PC-9 (cell line): ENCODE data around the gene IL22RA2. TPM values are rescaled to one million over a fixed set of nuclear protein-coding genes. Genes with fewer than 3 reads are reported as not detected.
"Not testable (repeated sequence)": the region's sequence is repeated elsewhere in the genome, so short reads cannot be mapped to it uniquely, and the experiment has no call there.

Source experiments
- BruUV-seq: library from RNA; stranded (reverse); fragments of 400-500 nt; replicated peaks from 2 replicates; lab custom pipeline; 2021; lab: Mats Ljungman, UMichigan
- CTCF ChIA-PET: fragments of 300-600 bp; sonication (Branson Sonifier 250); formaldehyde crosslinking; loops from one replicate; lab custom pipeline; 2022; ENCODE audit warnings: antibody characterized with exemption; lab: Charles Lee
- POLR2A ChIA-PET: fragments of 300-600 bp; sonication (Branson Sonifier 250); formaldehyde crosslinking; loops from one replicate; lab custom pipeline; 2022; ENCODE audit warnings: antibody characterized with exemption; ENCODE audit not compliant: unreplicated experiment; lab: Charles Lee
- DNase-seq, 2 experiments: peaks; one replicate each; pipeline versions ENCODE4 v3.0.0 to v3.0.0-alpha.2; 2015 to 2022; ENCODE audit warnings: mixed read lengths in 1 of 2
- H2AFZ ChIP-seq: fragments of 200-600 bp; sonication (generic); 2 replicates; pipeline ENCODE4 v1.8.1; 2017; ENCODE audit warnings: antibody characterized with exemption
- H3F3A ChIP-seq: fragments of 200-600 bp; sonication (generic); 2 replicates; pipeline ENCODE4 v1.8.1; 2017; ENCODE audit warnings: antibody characterized with exemption, mild to moderate bottlenecking, low read depth; ENCODE audit not compliant: insufficient read depth
- H3K27ac ChIP-seq: fragments of 200-600 bp; sonication (generic); 2 replicates; pipeline ENCODE4 v1.6.1; 2016; ENCODE audit warnings: mixed run types
- H3K27me3 ChIP-seq: fragments of 200-600 bp; sonication (generic); 2 replicates; pipeline ENCODE4 v1.6.1; 2016; ENCODE audit warnings: low read depth, mixed run types; ENCODE audit not compliant: insufficient read depth
- H3K36me3 ChIP-seq: fragments of 200-600 bp; sonication (generic); 2 replicates; pipeline ENCODE4 v1.6.1; 2016; ENCODE audit warnings: low read depth, mixed run types
- H3K4me1 ChIP-seq: fragments of 200-600 bp; sonication (generic); replicated peaks from 2 replicates; pipeline ENCODE4 v1.6.1; 2016; ENCODE audit warnings: mixed run types; ENCODE audit not compliant: insufficient read depth
- H3K4me2 ChIP-seq: fragments of 200-600 bp; sonication (generic); 2 replicates; pipeline ENCODE4 v1.6.1; 2017; ENCODE audit warnings: mixed run types
- H3K4me3 ChIP-seq: fragments of 200-600 bp; sonication (generic); 2 replicates; pipeline ENCODE4 v1.6.1; 2016; ENCODE audit warnings: mixed run types
- H3K79me2 ChIP-seq: fragments of 200-600 bp; sonication (generic); 2 replicates; pipeline ENCODE4 v1.6.1; 2017; ENCODE audit warnings: low read depth, mixed run types
- H3K9me2 ChIP-seq: fragments of 200-600 bp; sonication (generic); 2 replicates; pipeline ENCODE4 v1.8.1; 2017; ENCODE audit warnings: mild to moderate bottlenecking; ENCODE audit not compliant: insufficient read depth
- H3K9me3 ChIP-seq: fragments of 200-600 bp; sonication (generic); 2 replicates; pipeline ENCODE4 v1.8.1; 2016; ENCODE audit warnings: low read depth; ENCODE audit not compliant: insufficient read depth
- H4K20me1 ChIP-seq: fragments of 200-600 bp; sonication (generic); 2 replicates; pipeline ENCODE4 v1.8.1; 2017; ENCODE audit not compliant: insufficient read depth
- EZH2 ChIP-seq: fragments of 200-600 bp; sonication (generic); IDR thresholded peaks from 2 replicates; pipeline ENCODE4 v1.8.0; 2017; ENCODE audit warnings: antibody characterized with exemption, low read depth
- intact Hi-C: fragments of 100-400 bp; cut with micrococcal nuclease; formaldehyde crosslinking; loops from one replicate; pipeline ENCODE4 v1.10.0; 2022; ENCODE audit not compliant: unreplicated experiment
- total RNA-seq: library from RNA; stranded (reverse); gene quantifications from 2 replicates; pipeline ENCODE4 v1.2.3, GENCODE V29; 2021
- TF ChIP-seq, protein P1 (sequence below): fragments of 200-600 bp; sonication (generic); conservative IDR thresholded peaks from 2 replicates; pipeline ENCODE4 v1.6.1; 2017; ENCODE audit warnings: mixed run types, antibody characterized with exemption, mild to moderate bottlenecking, moderate library complexity

Gene IL22RA2
- total RNA-seq, 1 experiment from 2014 or later = not detected

DNA sequence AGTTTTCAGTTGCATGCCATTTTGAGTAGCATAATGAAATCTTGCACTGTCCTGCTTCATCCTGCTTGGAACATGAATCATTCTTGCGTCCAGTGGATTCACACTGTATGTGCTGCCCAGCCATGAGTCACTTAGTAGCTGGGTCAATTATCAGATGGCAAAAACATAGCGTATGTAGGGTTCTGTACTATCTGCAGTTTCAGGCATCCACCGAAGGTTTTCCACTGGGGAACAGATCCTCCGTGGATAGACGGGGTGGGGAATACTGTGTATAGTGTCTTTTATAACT lies 61.4 kb downstream of the IL22RA2 start:
- ChIA-PET POLR2A (no interaction called here), CTCF (no interaction called here)
- Histone ChIP-seq H3K4me3 (no peak overlapping the region), H3K4me1 (no peaks in the 10 kb centered on the region), H4K20me1 (no peaks in the 10 kb centered on the region), H3K79me2 (no peaks in the 10 kb centered on the region), H3K27me3 (no peaks in the 10 kb centered on the region), H3K9me3 (no peaks in the 10 kb centered on the region; the same call in 1 of the 2 replicates), H3K4me2 (no peak overlapping the region), H3K27ac (no peak overlapping the region), H3K9me2 (no peaks in the 10 kb centered on the region), H2AFZ (no peak overlapping the region), H3F3A (0 out of 2 replicates have a peak, but pooled peaks cover 3% of the 10 kb centered on the region), H3K36me3 (no peaks in the 10 kb centered on the region)
- intact Hi-C loops = no loop called here
- TF ChIP-seq, protein P1, sequence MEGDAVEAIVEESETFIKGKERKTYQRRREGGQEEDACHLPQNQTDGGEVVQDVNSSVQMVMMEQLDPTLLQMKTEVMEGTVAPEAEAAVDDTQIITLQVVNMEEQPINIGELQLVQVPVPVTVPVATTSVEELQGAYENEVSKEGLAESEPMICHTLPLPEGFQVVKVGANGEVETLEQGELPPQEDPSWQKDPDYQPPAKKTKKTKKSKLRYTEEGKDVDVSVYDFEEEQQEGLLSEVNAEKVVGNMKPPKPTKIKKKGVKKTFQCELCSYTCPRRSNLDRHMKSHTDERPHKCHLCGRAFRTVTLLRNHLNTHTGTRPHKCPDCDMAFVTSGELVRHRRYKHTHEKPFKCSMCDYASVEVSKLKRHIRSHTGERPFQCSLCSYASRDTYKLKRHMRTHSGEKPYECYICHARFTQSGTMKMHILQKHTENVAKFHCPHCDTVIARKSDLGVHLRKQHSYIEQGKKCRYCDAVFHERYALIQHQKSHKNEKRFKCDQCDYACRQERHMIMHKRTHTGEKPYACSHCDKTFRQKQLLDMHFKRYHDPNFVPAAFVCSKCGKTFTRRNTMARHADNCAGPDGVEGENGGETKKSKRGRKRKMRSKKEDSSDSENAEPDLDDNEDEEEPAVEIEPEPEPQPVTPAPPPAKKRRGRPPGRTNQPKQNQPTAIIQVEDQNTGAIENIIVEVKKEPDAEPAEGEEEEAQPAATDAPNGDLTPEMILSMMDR = no peak
- TF ChIP-seq EZH2 = no peak
- BruUV-seq = no TSS peak
- no peak for DNase-seq

DNA sequence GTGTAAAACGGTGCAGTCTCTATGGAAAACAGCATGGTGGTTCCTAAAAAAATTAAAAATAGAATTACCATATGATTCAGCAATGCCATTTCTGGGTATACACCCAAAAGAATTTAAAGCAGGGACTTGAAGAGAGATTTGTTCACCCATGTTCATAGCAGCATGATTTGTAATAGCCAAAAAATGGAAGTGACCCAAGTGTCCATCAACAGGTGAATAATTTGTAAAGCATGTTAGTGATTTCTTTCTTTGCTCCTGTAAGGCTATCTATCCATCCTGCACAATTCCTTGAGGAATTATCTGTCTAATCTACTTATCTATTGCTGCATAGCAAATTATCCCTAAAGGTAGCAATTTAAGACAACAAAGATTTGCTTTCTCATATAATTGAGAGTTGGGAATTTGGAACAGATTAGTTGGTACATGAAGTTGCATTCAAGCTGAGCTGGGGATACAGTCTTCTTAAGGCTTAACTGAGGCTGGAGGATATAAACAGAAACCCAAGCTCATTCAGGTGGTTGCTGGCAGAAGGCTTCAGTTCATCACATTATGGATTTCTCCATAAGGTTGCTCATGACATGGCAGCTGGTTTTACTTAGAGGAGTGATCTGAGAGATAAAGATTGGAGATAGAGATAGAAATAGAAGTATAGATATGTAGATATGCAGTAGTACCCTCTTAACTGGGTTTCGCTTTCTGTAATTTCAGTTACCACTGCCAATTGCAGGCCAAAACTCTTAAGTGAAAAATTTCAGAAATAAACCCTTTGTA lies 62.0 kb downstream of the IL22RA2 start:
- no peak overlapping the region for H3K4me3 ChIP-seq
- TF ChIP-seq EZH2 = no peak
- TF ChIP-seq, protein P1 = no peak
- H3K4me1 ChIP-seq = no peaks in the 10 kb centered on the region
- ChIA-PET CTCF (no interaction called here), POLR2A (no interaction called here)
- no peak overlapping the region for H2AFZ ChIP-seq
- H3K36me3 ChIP-seq = no peaks in the 10 kb centered on the region
- H3K9me2 ChIP-seq = no peaks in the 10 kb centered on the region
- no peak for DNase-seq
- intact Hi-C loops = no loop called here
- H3K79me2 ChIP-seq = no peaks in the 10 kb centered on the region
- no peak overlapping the region for H3K4me2 ChIP-seq
- H3K27ac ChIP-seq = no peak overlapping the region
- no TSS peak for BruUV-seq
- no peaks in the 10 kb centered on the region; the same call in 1 of the 2 replicates for H3K9me3 ChIP-seq
- H3F3A ChIP-seq = 0 out of 2 replicates have a peak, but pooled peaks cover 3% of the 10 kb centered on the region
- no peaks in the 10 kb centered on the region for H4K20me1 ChIP-seq
- H3K27me3 ChIP-seq = no peaks in the 10 kb centered on the region

DNA sequence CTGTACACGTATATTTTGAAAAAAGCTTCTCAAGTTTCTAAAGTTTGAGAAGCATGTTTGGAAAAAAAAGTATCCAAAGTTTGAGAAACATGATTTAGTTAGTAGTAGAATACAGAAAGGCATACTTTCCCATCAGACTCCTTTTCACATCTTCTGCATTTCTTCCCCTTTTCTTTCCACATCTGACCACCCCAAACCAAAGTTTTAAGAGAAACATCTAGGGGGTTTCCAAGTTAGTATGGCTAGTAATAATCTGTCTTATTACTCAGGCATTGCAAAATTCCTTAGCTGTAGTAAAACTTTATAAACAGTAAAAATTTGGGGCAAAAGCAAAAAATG lies 65.7 kb downstream of the IL22RA2 start:
- DNase-seq = no peak
- H3K4me1 ChIP-seq = no peaks in the 10 kb centered on the region; the same call in 1 of the 2 replicates
- no peaks in the 10 kb centered on the region for H3K9me2 ChIP-seq
- no TSS peak for BruUV-seq
- intact Hi-C loops = no loop called here
- no peak overlapping the region for H3K27ac ChIP-seq
- no peaks in the 10 kb centered on the region for H3K9me3 ChIP-seq
- H3F3A ChIP-seq = 0 out of 2 replicates have a peak, but pooled peaks cover 3% of the 10 kb centered on the region
- no peak overlapping the region for H3K4me2 ChIP-seq
- H3K4me3 ChIP-seq = no peak overlapping the region
- H3K27me3 ChIP-seq = no peaks in the 10 kb centered on the region
- no peak overlapping the region for H2AFZ ChIP-seq
- TF ChIP-seq EZH2 = no peak
- TF ChIP-seq, protein P1 = no peak
- no peaks in the 10 kb centered on the region for H4K20me1 ChIP-seq
- H3K79me2 ChIP-seq = no peaks in the 10 kb centered on the region
- ChIA-PET CTCF (no interaction called here), POLR2A (no interaction called here)
- H3K36me3 ChIP-seq = no peaks in the 10 kb centered on the region

DNA sequence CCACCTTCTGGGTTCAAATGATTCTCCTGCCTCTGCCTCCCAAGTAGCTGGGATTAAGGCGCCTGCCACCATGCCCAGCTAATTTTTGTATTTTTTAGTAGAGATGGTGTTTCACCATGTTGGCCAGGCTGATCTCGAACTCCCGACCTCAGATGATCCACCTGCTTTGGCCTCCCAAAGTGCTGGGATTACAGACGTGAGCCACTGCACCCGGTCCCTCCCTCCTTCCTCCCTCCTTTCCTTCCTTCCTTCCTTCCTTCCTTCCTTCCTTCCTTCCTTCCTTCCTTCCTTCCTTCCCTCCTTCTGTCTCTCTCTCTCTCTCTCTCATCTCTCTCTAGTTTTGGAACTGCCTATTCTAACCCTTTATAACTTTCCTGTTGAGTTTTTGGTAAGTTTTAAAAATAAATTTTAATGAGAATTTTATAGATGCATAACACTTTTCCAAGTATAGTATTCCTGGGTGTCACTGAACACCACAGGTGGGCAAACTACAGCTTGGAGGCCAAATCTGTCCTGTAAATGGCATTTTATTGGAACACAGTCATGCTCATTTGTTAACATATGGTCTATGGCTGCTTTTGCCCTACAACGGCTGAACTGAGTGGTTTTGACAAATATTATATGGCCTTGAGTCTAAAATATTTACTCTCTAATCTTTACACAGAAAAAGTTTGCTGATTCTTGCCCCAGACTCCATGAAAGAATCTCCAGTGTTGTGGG lies 66.2 kb downstream of the IL22RA2 start:
- CTCF ChIA-PET = not testable (repeated sequence)

More for the DNA sequence above, 66.2 kb downstream of the IL22RA2 start:
- H3K9me2 ChIP-seq, POLR2A ChIA-PET, H3K36me3 ChIP-seq, BruUV-seq, H3K27me3 ChIP-seq, H3K27ac ChIP-seq, H3K9me3 ChIP-seq, intact Hi-C loops, H2AFZ ChIP-seq, H3K4me1 ChIP-seq, H3F3A ChIP-seq, H3K4me2 ChIP-seq, H3K4me3 ChIP-seq, H3K79me2 ChIP-seq, DNase-seq, H4K20me1 ChIP-seq: not testable (repeated sequence)
